Measurements from ENCODE around the gene HEXD. TPM values are rescaled to one million over a fixed set of nuclear protein-coding genes. Genes with fewer than 3 reads are reported as not detected.

Gene HEXD
- total and polyA plus RNA-seq, 4 donors: 5.6 to 19.9 (median 12.2) TPM

DNA sequence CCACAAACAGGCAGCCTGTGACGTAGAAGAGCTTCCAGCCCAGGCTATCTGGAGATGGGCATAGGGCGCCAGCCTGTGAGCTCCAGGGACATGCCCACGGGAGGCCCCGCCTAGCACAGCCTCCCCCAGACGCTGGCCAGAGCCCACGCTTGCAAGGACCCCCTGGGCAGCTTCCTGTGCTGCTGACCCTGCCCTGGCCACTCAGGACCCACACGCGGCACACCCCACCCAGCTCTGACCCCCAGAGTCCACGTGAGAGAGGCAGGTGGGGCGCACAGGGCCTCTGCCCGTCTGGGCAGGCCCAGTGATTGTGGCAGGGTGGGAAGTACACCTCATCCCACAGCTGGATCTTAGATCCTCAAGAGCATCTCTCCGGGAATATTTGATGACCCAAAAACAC is 28.5 kb downstream of the HEXD start:
- peak overlapping the region in 1 of 2 donors; percentile 79 for H3K27ac ChIP-seq (ENCODE audit: low read depth in 1 of 2, low read length in 2 of 2)

More for the DNA sequence above, 28.5 kb downstream of the HEXD start:
- no peak for DNase-seq (ENCODE audit: low spot score)
- Histone ChIP-seq H3K36me3 (ENCODE audit: control insufficient read depth in 4 of 4, insufficient read depth in 3 of 4, low read depth in 1 of 4, low read length in 3 of 4) (peaks cover 0 to 10% (median 2%) of the 10 kb centered on the region in 4 donors), H3K27me3 (ENCODE audit: control insufficient read depth in 4 of 4, insufficient read depth in 4 of 4, low read length in 3 of 4) (no peaks in the 10 kb centered on the region), H3K4me1 (ENCODE audit: control insufficient read depth in 4 of 4, insufficient read depth in 4 of 4, low read length in 3 of 4) (peaks cover 20 to 59% (median 43%) of the 10 kb centered on the region in 4 donors), H3K9ac (ENCODE audit: low read depth in 1 of 2, low read length in 2 of 2) (no peak overlapping the region), H3K9me3 (ENCODE audit: control insufficient read depth in 4 of 4, low read length in 3 of 4) (no peaks in the 10 kb centered on the region), H3K4me3 (ENCODE audit: low read depth in 1 of 3, low read length in 3 of 3) (no peak overlapping the region)
- 92% methylated on average over 12 of the region's 12 CpGs for WGBS
- TF ChIP-seq CTCF (IDR thresholded peaks at IDR 0.05; ENCODE audit: low read depth, low read length, missing input control) (no peak), GABPA (IDR thresholded peaks at IDR 0.05 in 1 of 2, conservative IDR thresholded peaks at IDR 0.05 in 1 of 2) (no peak), ATF3 (IDR thresholded peaks at IDR 0.05) (no peak), REST (IDR thresholded peaks at IDR 0.05) (no peak), FOXA2 (IDR thresholded peaks at IDR 0.05) (no peak), RXRA (IDR thresholded peaks at IDR 0.05) (no peak), YY1 (IDR thresholded peaks at IDR 0.05) (no peak), ZBTB33 (IDR thresholded peaks at IDR 0.05) (no peak), HNF4A (conservative IDR thresholded peaks at IDR 0.05) (no peak), FOXA1 (IDR thresholded peaks at IDR 0.05) (no peak), EGR1 (IDR thresholded peaks at IDR 0.05; ENCODE audit: low read depth in 2 of 2) (no peak), SP1 (IDR thresholded peaks at IDR 0.05) (no peak), HNF4G (IDR thresholded peaks at IDR 0.05) (no peak), MAX (IDR thresholded peaks at IDR 0.05) (no peak), NR2F2 (IDR thresholded peaks at IDR 0.05) (no peak), RAD21 (IDR thresholded peaks at IDR 0.05) (no peak), JUND (IDR thresholded peaks at IDR 0.05) (no peak), TAF1 (conservative IDR thresholded peaks at IDR 0.05) (no peak)

All from liver (tissue), 9 donors.